DND-41 (cell line): ENCODE data around the gene GPS2.
A peak's percentile ranks its signal among the peaks of the same experiment; 100 is the strongest.

Experiments
- ATAC-seq: fragments of 200-7000 bp; cut with Tn5 transposase; 3 replicates; pipeline ENCODE4 v1.9.1; 2021; ENCODE audit warnings: low read depth; ENCODE audit not compliant: insufficient read depth
- DNase-seq: peaks from one replicate; pipeline ENCODE4 v3.0.0-alpha.2; 2020
- H2AFZ ChIP-seq: 2 replicates; pipeline ENCODE4 v1.6.0; 2012; ENCODE audit warnings: low read depth, low read length
- H3K27ac ChIP-seq: 2 replicates; pipeline ENCODE4 v1.5.1; 2012; ENCODE audit warnings: low read length, inconsistent platforms
- H3K27me3 ChIP-seq: fragments of 200-600 bp; sonication (generic); 2 replicates; pipeline ENCODE4 v1.6.0; 2012; ENCODE audit warnings: low read length, mild to moderate bottlenecking, inconsistent platforms; ENCODE audit not compliant: insufficient read depth, poor library complexity
- H3K36me3 ChIP-seq: 2 replicates; pipeline ENCODE4 v1.5.1; 2012; ENCODE audit warnings: low read length, inconsistent platforms; ENCODE audit not compliant: insufficient read depth
- H3K4me1 ChIP-seq: 2 replicates; pipeline ENCODE4 v1.5.1; 2012; ENCODE audit warnings: mild to moderate bottlenecking, low read length; ENCODE audit not compliant: insufficient read depth
- H3K4me2 ChIP-seq: 2 replicates; pipeline ENCODE4 v1.6.0; 2012; ENCODE audit warnings: mild to moderate bottlenecking, moderate library complexity, low read length, inconsistent platforms; ENCODE audit not compliant: insufficient read depth
- H3K4me3 ChIP-seq, 2 experiments: fragments of 200-600 bp in 1 of 2; shearing (Covaris generic) in 1 of 2; 2 replicates each; pipeline ENCODE4 v1.5.1; 2012 to 2016; ENCODE audit warnings: inconsistent platforms in 2 of 2, low read length in 2 of 2, mild to moderate bottlenecking in 2 of 2, low read depth in 1 of 2, moderate library complexity in 1 of 2
- H3K79me2 ChIP-seq: 2 replicates; pipeline ENCODE4 v1.6.0; 2012; ENCODE audit warnings: low read length, inconsistent platforms; ENCODE audit not compliant: insufficient read depth
- H3K9ac ChIP-seq: 2 replicates; pipeline ENCODE4 v1.6.0; 2012; ENCODE audit warnings: low read depth, mild to moderate bottlenecking, inconsistent platforms, low read length, moderate library complexity
- H3K9me3 ChIP-seq: 2 replicates; pipeline ENCODE4 v1.5.1; 2012; ENCODE audit warnings: low read length, moderate library complexity, mild to moderate bottlenecking, inconsistent platforms; ENCODE audit not compliant: insufficient read depth, severe bottlenecking
- H4K20me1 ChIP-seq: 2 replicates; pipeline ENCODE4 v1.6.0; 2012; ENCODE audit warnings: low read length; ENCODE audit not compliant: insufficient read depth
- CTCF ChIP-seq: IDR thresholded peaks from 2 replicates; pipeline ENCODE4 v1.5.1; 2012; ENCODE audit warnings: borderline replicate concordance, low read length, moderate library complexity, mild to moderate bottlenecking; ENCODE audit not compliant: poor library complexity, severe bottlenecking; ENCODE audit errors: extremely low read depth
- EZH2 ChIP-seq: IDR thresholded peaks from 3 replicates; pipeline ENCODE4 v1.6.1; 2012; ENCODE audit warnings: borderline replicate concordance, low read depth, mild to moderate bottlenecking, moderate library complexity, low read length, inconsistent platforms; ENCODE audit not compliant: severe bottlenecking

Gene GPS2

GRCh38 chr17:7325031-7325528 is 9.9 kb upstream of the GPS2 start:
- Histone ChIP-seq H3K4me1 (peaks cover 25% of the 10 kb centered on the region), H3K79me2 (peaks cover 32% of the 10 kb centered on the region), H3K27ac (no peak overlapping the region), H2AFZ (no peak overlapping the region), H3K9me3 (no peaks in the 10 kb centered on the region), H3K4me2 (no peak overlapping the region), H4K20me1 (no peaks in the 10 kb centered on the region; the same call in 1 of the 2 replicates), H3K4me3 (no peak overlapping the region), H3K36me3 (peaks cover 75% of the 10 kb centered on the region), H3K27me3 (no peaks in the 10 kb centered on the region), H3K9ac (no peak overlapping the region)
- ATAC-seq: no peak
- TF ChIP-seq CTCF: no peak
- no peak for TF ChIP-seq EZH2
- no peak for DNase-seq

- TF ChIP-seq CTCF (no peak), EZH2 (no peak)
- Histone ChIP-seq H4K20me1 (no peaks in the 10 kb centered on the region; the same call in 1 of the 2 replicates), H2AFZ (no peak overlapping the region), H3K79me2 (peaks cover 27% of the 10 kb centered on the region), H3K27ac (no peak overlapping the region), H3K9ac (no peak overlapping the region), H3K9me3 (no peaks in the 10 kb centered on the region), H3K4me1 (peaks cover 20% of the 10 kb centered on the region), H3K27me3 (no peaks in the 10 kb centered on the region), H3K4me3 (no peak overlapping the region), H3K36me3 (peaks cover 76% of the 10 kb centered on the region), H3K4me2 (no peak overlapping the region)
- ATAC-seq (no peak), DNase-seq (no peak)
These were observed 9.2 kb upstream of the GPS2 start for GRCh38 chr17:7324438-7324779.

GRCh38 chr17:7323731-7324437 is 8.7 kb upstream of the GPS2 start:
- peak; percentile 17; the same call in 1 of the 3 replicates for ATAC-seq

More at GRCh38 chr17:7323731-7324437, 8.7 kb upstream of the GPS2 start:
- peak; percentile 33 for DNase-seq
- Histone ChIP-seq H3K9me3 (no peaks in the 10 kb centered on the region), H3K79me2 (peaks cover 22% of the 10 kb centered on the region), H3K9ac (no peak overlapping the region), H4K20me1 (no peaks in the 10 kb centered on the region; the same call in 1 of the 2 replicates), H3K27me3 (no peaks in the 10 kb centered on the region), H2AFZ (no peak overlapping the region), H3K36me3 (peaks cover 79% of the 10 kb centered on the region), H3K4me3 (no peak overlapping the region), H3K4me1 (peaks cover 20% of the 10 kb centered on the region), H3K4me2 (no peak overlapping the region), H3K27ac (no peak overlapping the region)
- peak; percentile 67 for TF ChIP-seq CTCF
- no peak for TF ChIP-seq EZH2
